Measurements from ENCODE around the gene ZNF48.
A peak's percentile ranks its signal among the peaks of the same experiment; 100 is the strongest.

Gene ZNF48

GRCh38 chr16:30444231-30445148 lies 49.3 kb downstream of the ZNF48 start:
- DNase-seq (ENCODE audit: low spot score), result no peak

GRCh38 chr16:30445149-30445407 lies 49.9 kb downstream of the ZNF48 start:
- no peak for DNase-seq (ENCODE audit: low spot score)

- DNase-seq (ENCODE audit: low spot score), result peak; percentile 99
Observed at GRCh38 chr16:30445408-30446202, 50.4 kb downstream of the ZNF48 start, which contains the start of gene SEPHS2. SEPHS2 (minus strand) TSS chr16:30445874; CDS start chr16:30445727, 147 bp downstream.

GRCh38 chr16:30446203-30446595 lies 51.0 kb downstream of the ZNF48 start:
- DNase-seq (ENCODE audit: low spot score), result no peak

- no peak for DNase-seq (ENCODE audit: low spot score)
Observed at GRCh38 chr16:30447512-30448226, 52.4 kb downstream of the ZNF48 start.

GRCh38 chr16:30449116-30449435 lies 53.9 kb downstream of the ZNF48 start:
- DNase-seq (ENCODE audit: low spot score), result no peak

Measured in cerebellar cortex (tissue), 1 donor.